ENCODE results near the gene PSMB1.
"Not testable (repeated sequence)": the region's sequence is repeated elsewhere in the genome, so short reads cannot be mapped to it uniquely, and the experiment has no call there.

The PSMB1 gene

DNA sequence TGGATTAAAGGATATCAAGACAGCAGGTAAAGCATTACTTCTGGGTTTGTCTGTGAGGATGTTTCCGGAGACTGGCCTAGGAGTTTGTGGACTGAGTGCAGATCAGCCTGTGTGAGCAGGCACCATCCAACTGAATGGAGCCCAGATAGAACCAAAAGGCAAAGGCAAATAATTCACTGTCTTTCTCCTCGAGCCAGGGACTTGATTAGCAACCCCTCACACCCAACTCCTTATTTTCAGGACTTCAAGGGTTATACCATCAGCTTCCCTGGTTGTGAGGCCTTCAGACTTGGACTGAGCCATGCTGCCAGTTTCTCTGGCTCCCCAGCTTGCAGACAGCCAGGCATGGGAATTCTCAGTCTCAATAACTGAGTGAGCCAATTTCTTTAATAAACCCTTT, 19.3 kb downstream of the PSMB1 start:
- no peak for FAIRE-seq

GRCh38 chr6:170532867-170533488, 20.1 kb downstream of the PSMB1 start:
- FAIRE-seq, result no peak

DNA sequence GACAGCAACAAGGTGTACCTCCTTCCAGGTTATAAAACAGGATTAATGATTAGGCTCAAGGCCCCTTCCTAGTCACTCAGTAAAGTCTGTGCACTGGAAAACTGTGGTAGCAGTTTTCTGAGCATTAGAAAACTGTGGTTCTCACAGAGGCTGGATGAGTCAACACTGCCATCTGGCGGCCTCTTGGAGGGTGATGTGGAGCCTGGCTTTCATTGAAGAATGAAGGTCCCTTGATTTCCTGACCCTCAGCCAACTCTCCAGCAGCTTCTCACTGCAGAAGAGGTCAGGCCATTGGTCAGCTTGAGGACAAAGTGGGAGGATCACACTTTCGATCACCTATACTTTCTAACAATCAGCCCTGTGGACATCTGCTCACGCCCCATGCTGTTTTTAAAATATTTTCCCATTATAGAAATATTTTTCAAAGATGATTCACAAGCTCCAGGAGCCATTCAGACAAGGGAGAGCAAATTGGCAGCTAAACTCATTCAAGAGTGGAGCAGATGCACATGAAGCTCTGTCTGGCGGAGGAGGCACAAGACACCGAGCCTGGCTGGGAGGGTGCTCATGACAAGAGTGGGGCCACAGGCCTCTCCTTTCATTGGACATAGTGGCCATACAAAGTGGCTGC, 23.2 kb downstream of the PSMB1 start:
- FAIRE-seq, result peak; percentile 90

- FAIRE-seq, result not testable (repeated sequence)
These were observed 25.1 kb downstream of the PSMB1 start for GRCh38 chr6:170527995-170528394.

GRCh38 chr6:170525795-170526194, 27.3 kb downstream of the PSMB1 start:
- no peak for FAIRE-seq

- no peak for FAIRE-seq
These were observed 29.0 kb downstream of the PSMB1 start for GRCh38 chr6:170524172-170524502.

DNA sequence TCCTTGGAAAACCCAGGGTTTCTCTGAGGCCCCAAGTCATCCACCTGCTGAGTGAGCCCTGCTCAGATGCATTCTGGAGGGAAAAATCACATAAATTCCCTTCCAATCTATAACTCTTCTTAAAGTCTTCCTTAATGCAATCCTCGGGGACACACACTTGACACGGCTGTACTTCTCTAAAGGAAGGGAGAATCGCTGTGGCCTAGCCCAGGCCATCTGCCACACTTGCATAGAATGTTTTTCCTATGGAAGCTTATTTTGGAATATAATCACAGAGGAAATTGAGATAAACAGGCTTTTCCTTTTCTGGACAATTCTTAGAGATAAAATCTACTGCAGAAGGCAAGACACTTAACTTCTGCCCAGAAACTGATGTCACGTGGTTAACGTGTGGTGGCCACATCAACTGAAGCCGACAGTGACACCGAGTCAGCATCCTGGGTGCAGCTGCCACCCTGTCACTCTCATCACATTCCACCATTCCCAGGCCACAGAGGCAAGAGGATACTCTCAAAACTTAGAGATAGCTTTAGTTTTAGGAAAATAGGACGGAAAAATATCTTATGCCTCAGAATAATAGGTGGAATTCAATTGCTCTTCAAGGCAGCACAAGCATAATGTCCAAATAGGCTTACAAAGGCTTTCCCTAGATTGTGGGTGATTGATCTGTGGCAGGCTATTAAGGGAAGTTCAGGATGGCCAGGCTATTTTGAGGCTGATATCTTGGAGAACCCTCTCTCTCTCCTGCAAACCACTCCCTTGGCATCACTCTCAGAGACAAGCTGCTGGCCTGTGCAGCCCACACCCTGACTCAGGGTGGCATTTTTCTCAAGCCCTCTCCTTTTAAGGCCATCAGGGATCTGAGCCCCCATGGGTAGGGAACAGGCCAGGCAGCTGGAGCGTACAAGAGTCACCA, 29.6 kb downstream of the PSMB1 start:
- FAIRE-seq, result no peak

- no peak for FAIRE-seq
These were observed 30.4 kb downstream of the PSMB1 start for GRCh38 chr6:170522565-170523183.

- FAIRE-seq, result peak; percentile 49
These were observed 36.1 kb downstream of the PSMB1 start for GRCh38 chr6:170516783-170517616.

DNA sequence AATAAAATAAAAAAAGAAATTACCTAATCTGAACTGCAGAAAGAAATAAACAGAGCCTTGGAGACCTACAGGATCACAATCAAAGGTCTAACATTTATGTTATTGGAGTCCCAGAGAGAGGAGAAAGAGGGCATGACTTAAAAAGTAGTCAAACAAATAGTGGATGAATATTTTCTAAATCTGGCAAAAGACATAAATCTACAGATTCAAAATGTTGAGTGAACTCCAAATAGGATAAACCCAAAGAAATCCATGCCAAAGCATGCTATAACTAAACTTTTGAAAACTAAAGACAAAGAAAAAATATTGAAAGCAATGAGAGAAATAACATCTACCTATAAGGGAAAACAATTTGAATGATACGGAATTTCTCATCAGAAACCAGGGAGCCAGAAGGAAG, 38.2 kb downstream of the PSMB1 start:
- FAIRE-seq, result no peak

- FAIRE-seq, result no peak
These were observed 40.9 kb downstream of the PSMB1 start for GRCh38 chr6:170512249-170512648.

GRCh38 chr6:170510631-170511030, 42.5 kb downstream of the PSMB1 start:
- FAIRE-seq, result no peak

DNA sequence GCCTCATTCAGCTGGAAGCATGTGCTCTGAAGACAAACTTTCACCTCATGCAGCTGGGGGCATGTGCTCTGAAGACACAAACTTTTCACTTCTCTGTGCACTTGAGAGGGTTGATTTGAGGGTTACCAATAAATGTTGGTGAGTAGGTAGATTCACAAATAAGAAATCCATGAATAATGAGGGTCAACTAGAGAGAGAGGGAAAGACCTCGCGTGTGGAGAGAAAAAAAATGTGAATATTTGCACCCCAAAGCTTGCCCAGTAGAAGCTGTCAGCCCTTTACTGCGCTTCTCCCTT, 43.4 kb downstream of the PSMB1 start:
- FAIRE-seq, result no peak

GRCh38 chr6:170508892-170509722, 44.0 kb downstream of the PSMB1 start:
- FAIRE-seq, result not testable (repeated sequence)

GRCh38 chr6:170508275-170508674, 44.8 kb downstream of the PSMB1 start:
- not testable (repeated sequence) for FAIRE-seq

GRCh38 chr6:170507728-170508127, 45.4 kb downstream of the PSMB1 start:
- not testable (repeated sequence) for FAIRE-seq

DNA sequence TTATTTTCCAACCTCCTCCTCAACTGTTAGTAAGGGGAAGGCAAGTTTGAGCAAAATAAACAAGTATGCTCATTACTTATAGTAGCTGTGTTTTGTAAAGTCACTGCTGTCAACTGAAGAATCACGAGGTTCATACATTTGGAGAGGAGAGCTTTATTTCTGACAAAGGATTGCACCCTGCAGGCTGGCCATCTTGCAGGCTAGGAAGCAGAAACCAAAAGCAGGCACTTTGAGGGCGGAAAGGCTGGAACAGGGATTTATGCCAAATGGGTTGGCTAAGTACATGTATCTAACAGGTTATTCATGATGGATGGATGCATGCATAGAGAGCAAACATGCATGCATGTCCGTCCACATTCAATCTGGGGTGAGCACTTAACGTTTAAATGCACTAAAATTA, 46.7 kb downstream of the PSMB1 start:
- FAIRE-seq, result no peak

DNA sequence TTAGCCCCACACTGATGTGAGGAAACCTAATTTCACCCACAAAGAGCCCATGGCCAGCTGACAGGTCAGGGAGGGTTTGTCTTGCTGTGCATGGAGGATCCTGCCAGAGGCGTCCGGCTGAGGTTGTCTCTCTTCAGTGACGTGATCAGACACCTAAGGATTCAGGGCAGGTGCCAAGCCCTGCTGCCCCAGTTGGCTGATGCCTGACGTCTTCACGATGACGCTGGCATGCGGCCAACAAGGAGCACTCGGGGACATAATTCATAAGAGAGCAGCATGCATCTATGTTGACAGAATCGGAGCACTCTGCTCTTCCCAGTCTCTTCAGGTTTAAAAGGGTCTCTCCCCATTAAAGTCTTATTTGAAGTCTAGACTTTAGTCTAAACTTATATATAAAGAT, 47.8 kb downstream of the PSMB1 start:
- no peak for FAIRE-seq

- FAIRE-seq, result no peak
These were observed 48.6 kb downstream of the PSMB1 start for GRCh38 chr6:170504479-170504878.

GRCh38 chr6:170503414-170503761, 49.7 kb downstream of the PSMB1 start:
- FAIRE-seq, result no peak

DNA sequence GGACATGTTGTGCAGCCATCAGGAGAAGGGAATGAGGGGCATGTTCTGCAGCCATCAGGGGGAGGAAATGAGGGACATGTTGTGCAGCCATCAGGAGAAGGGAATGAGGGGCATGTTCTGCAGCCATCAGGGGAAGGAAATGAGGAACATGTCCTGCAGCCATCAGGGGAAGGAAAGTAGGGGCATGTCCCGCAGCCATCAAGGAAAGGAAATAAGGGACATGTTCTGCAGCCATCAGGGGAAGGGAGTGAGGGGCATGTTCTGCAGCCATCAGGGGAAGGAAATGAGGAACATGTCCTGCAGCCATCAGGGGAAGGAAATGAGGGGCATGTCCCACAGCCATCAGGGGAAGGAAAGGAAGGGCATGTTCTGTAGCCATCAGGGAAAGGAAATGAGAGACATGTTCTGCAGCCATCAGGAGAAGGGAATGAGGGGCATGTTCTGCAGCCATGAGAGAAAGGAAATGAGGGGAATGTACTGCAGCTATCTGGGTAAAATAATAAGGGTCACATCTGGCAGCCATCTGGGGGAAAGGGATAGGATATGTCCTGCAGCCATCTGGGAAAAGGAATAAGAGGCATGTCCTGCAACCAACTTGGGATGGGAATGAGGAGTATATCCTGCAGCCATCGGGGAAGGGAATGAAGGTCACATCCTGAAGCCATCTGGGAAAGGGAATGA, 50.2 kb downstream of the PSMB1 start:
- not testable (repeated sequence) for FAIRE-seq

Data from G401.6 (cell line).